SK-N-MC (cell line): ENCODE data around the gene LYRM4.

ENCODE experiments used
- DNase-seq: peaks from one replicate; pipeline ENCODE4 v3.0.0-alpha.2; 2011; ENCODE audit warnings: low read depth, low spot score
- H3K27ac ChIP-seq: fragments of 200-600 bp; sonication (generic); 2 replicates; pipeline ENCODE4 v1.5.1; 2016; ENCODE audit warnings: mixed run types
- H3K36me3 ChIP-seq: fragments of 200-600 bp; sonication (generic); 2 replicates; pipeline ENCODE4 v1.6.1; 2017; ENCODE audit warnings: antibody characterized with exemption, low read length, mixed read lengths; ENCODE audit not compliant: insufficient read depth
- H3K4me3 ChIP-seq: fragments of 200-600 bp; sonication (generic); 2 replicates; pipeline ENCODE4 v1.5.1; 2016
- H3K9ac ChIP-seq: fragments of 200-600 bp; sonication (generic); 2 replicates; pipeline ENCODE4 v1.8.0; 2017; ENCODE audit warnings: mixed run types, mixed read lengths; ENCODE audit not compliant: insufficient read length
- H3K9me3 ChIP-seq: fragments of 200-600 bp; sonication (generic); 2 replicates; pipeline ENCODE4 v1.6.1; 2017; ENCODE audit warnings: low read depth, mild to moderate bottlenecking, antibody characterized with exemption, low read length, moderate library complexity, mixed read lengths
- EZH2 ChIP-seq: fragments of 200-600 bp; sonication (generic); IDR thresholded peaks from one replicate; pipeline ENCODE4 v1.6.1; 2017; ENCODE audit warnings: antibody characterized with exemption
- FOXP2 ChIP-seq: optimal IDR thresholded peaks from 2 replicates; pipeline ENCODE3; 2011; ENCODE audit warnings: mild to moderate bottlenecking, moderate library complexity; ENCODE audit not compliant: insufficient read depth; ENCODE audit errors: extremely low read length, control extremely low read depth
- POLR2AphosphoS5 ChIP-seq: IDR thresholded peaks from 2 replicates; pipeline ENCODE4 v1.6.1; 2012; ENCODE audit warnings: mild to moderate bottlenecking, low read depth, low read length, borderline replicate concordance

LYRM4 gene

GRCh38 chr6:5214570-5215052, 46.1 kb downstream of the LYRM4 start:
- no peak for TF ChIP-seq EZH2
- TF ChIP-seq POLR2AphosphoS5, result no peak
- no peak for TF ChIP-seq FOXP2
- DNase-seq, result no peak
- Histone ChIP-seq H3K9ac (no peak overlapping the region), H3K27ac (peak overlapping the region; percentile 86), H3K4me3 (peak overlapping the region; percentile 47), H3K9me3 (no peaks in the 10 kb centered on the region), H3K36me3 (peaks cover 21% of the 10 kb centered on the region)

- no peak for TF ChIP-seq FOXP2
- TF ChIP-seq POLR2AphosphoS5, result no peak
- no peak for TF ChIP-seq EZH2
- Histone ChIP-seq H3K9ac (no peak overlapping the region), H3K4me3 (peak overlapping the region; percentile 14; the same call in 1 of the 2 replicates), H3K9me3 (no peaks in the 10 kb centered on the region), H3K27ac (no peak overlapping the region), H3K36me3 (peaks cover 21% of the 10 kb centered on the region)
- no peak for DNase-seq
Observed at GRCh38 chr6:5213836-5214235, 46.9 kb downstream of the LYRM4 start.

- H3K9ac ChIP-seq, result no peak overlapping the region
- no peak overlapping the region for H3K27ac ChIP-seq
- no peak overlapping the region for H3K4me3 ChIP-seq
- peaks cover 21% of the 10 kb centered on the region for H3K36me3 ChIP-seq
- H3K9me3 ChIP-seq, result no peaks in the 10 kb centered on the region
- TF ChIP-seq FOXP2, result no peak
- TF ChIP-seq POLR2AphosphoS5, result no peak
- TF ChIP-seq EZH2, result no peak
- DNase-seq, result no peak
Observed at GRCh38 chr6:5211492-5211891, 49.3 kb downstream of the LYRM4 start.

- TF ChIP-seq FOXP2 (no peak), POLR2AphosphoS5 (no peak), EZH2 (no peak)
- peak overlapping the region; percentile 45; the same call in 1 of the 2 replicates for H3K27ac ChIP-seq
- H3K4me3 ChIP-seq, result no peak overlapping the region
- peaks cover 12% of the 10 kb centered on the region for H3K36me3 ChIP-seq
- DNase-seq, result no peak
- H3K9ac ChIP-seq, result no peak overlapping the region
- H3K9me3 ChIP-seq, result no peaks in the 10 kb centered on the region
Observed at GRCh38 chr6:5208471-5208971, 52.2 kb downstream of the LYRM4 start.

- Histone ChIP-seq H3K27ac (peak overlapping the region; percentile 45; the same call in 1 of the 2 replicates), H3K4me3 (no peak overlapping the region), H3K9ac (no peak overlapping the region), H3K9me3 (no peaks in the 10 kb centered on the region), H3K36me3 (peaks cover 7% of the 10 kb centered on the region)
- TF ChIP-seq POLR2AphosphoS5 (no peak), FOXP2 (no peak)
- DNase-seq, result no peak
Observed at GRCh38 chr6:5208057-5208456, 52.7 kb downstream of the LYRM4 start.

- Histone ChIP-seq H3K9me3 (no peaks in the 10 kb centered on the region), H3K9ac (no peak overlapping the region), H3K36me3 (0 out of 2 replicates have a peak, but pooled peaks cover 5% of the 10 kb centered on the region), H3K27ac (0 out of 2 replicates have a peak overlapping the region, but pooled peaks have one; percentile 79), H3K4me3 (no peak overlapping the region)
- DNase-seq, result no peak
- TF ChIP-seq FOXP2 (no peak), POLR2AphosphoS5 (no peak), EZH2 (no peak)
Observed at GRCh38 chr6:5206920-5207561, 53.7 kb downstream of the LYRM4 start.

GRCh38 chr6:5205877-5206850, 54.6 kb downstream of the LYRM4 start:
- H3K4me3 ChIP-seq, result peak overlapping the region; percentile 48
- 0 out of 2 replicates have a peak, but pooled peaks cover 5% of the 10 kb centered on the region for H3K36me3 ChIP-seq
- no peak for TF ChIP-seq FOXP2
- TF ChIP-seq POLR2AphosphoS5, result no peak
- no peak for TF ChIP-seq EZH2
- DNase-seq, result peak; percentile 70
- H3K27ac ChIP-seq, result peak overlapping the region; percentile 79
- H3K9me3 ChIP-seq, result no peaks in the 10 kb centered on the region
- H3K9ac ChIP-seq, result peak overlapping the region; percentile 43

GRCh38 chr6:5205035-5205507, 55.7 kb downstream of the LYRM4 start:
- H3K27ac ChIP-seq, result no peak overlapping the region
- H3K36me3 ChIP-seq, result 0 out of 2 replicates have a peak, but pooled peaks cover 5% of the 10 kb centered on the region
- H3K9me3 ChIP-seq, result no peaks in the 10 kb centered on the region
- no peak for DNase-seq
- TF ChIP-seq FOXP2 (no peak), POLR2AphosphoS5 (no peak), EZH2 (no peak)
- H3K4me3 ChIP-seq, result no peak overlapping the region
- peak overlapping the region; percentile 43 for H3K9ac ChIP-seq
